D721Med (cell line): ENCODE data around the gene GABRG3.

Experiments used
- DNase-seq: peaks from one replicate; pipeline ENCODE4 v3.0.0; 2011; ENCODE audit warnings: low spot score; ENCODE audit not compliant: insufficient read length
- FAIRE-seq: peaks from 2 replicates; lab custom pipeline; 2011; peaks lifted over from hg19 to GRCh38; lab: Jason Lieb, UNC
- CTCF ChIP-seq: IDR thresholded peaks from 2 replicates; pipeline ENCODE4 v1.5.1; 2012; ENCODE audit warnings: mild to moderate bottlenecking, control low read depth; ENCODE audit not compliant: insufficient read depth; ENCODE audit errors: missing control alignments

Gene GABRG3

GRCh38 chr15:27575521-27575920 lies 604.5 kb downstream of the GABRG3 start:
- no peak for FAIRE-seq
- TF ChIP-seq CTCF: no peak

GRCh38 chr15:27576576-27576975 lies 605.6 kb downstream of the GABRG3 start:
- FAIRE-seq: no peak
- TF ChIP-seq CTCF: no peak
- DNase-seq: no peak

More at GRCh38 chr15:27575521-27575920, 604.5 kb downstream of the GABRG3 start:
- DNase-seq: no peak

- DNase-seq (no peak), FAIRE-seq (no peak)
- TF ChIP-seq CTCF: no peak
Observed at GRCh38 chr15:27579738-27580137, 608.8 kb downstream of the GABRG3 start.

- FAIRE-seq (no peak), DNase-seq (no peak)
- no peak for TF ChIP-seq CTCF
Observed at GRCh38 chr15:27582726-27583410, 611.9 kb downstream of the GABRG3 start.

GRCh38 chr15:27583651-27584050 lies 612.7 kb downstream of the GABRG3 start:
- TF ChIP-seq CTCF: no peak
- DNase-seq (no peak), FAIRE-seq (no peak)

GRCh38 chr15:27585041-27585640 lies 614.2 kb downstream of the GABRG3 start:
- DNase-seq: no peak
- no peak for FAIRE-seq
- TF ChIP-seq CTCF: no peak

GRCh38 chr15:27587810-27588209 lies 616.8 kb downstream of the GABRG3 start:
- DNase-seq: no peak
- no peak for TF ChIP-seq CTCF
- no peak for FAIRE-seq
